DMS53 (cell line): ENCODE measurements around the gene TRIM2.
A peak's percentile ranks its signal among the peaks of the same experiment; 100 is the strongest.

ENCODE experiments used
- DNase-seq: peaks from one replicate; lab custom pipeline; 2025; lab: John Stamatoyannopoulos, UW

TRIM2 gene

GRCh38 chr4:153248641-153249198 lies 44.5 kb downstream of the TRIM2 start:
- DNase-seq, result no peak

- peak; percentile 90 for DNase-seq
Observed at GRCh38 chr4:153249199-153250041, 45.2 kb downstream of the TRIM2 start.

- no peak for DNase-seq
Observed at GRCh38 chr4:153252122-153252521, 47.9 kb downstream of the TRIM2 start.

- DNase-seq, result no peak
Observed at GRCh38 chr4:153255233-153255632, 51.0 kb downstream of the TRIM2 start.

- no peak for DNase-seq
Observed at GRCh38 chr4:153257151-153257620, 52.9 kb downstream of the TRIM2 start.

- no peak for DNase-seq
Observed at GRCh38 chr4:153257991-153258390, 53.7 kb downstream of the TRIM2 start.

- DNase-seq, result no peak
Observed at GRCh38 chr4:153258750-153259149, 54.5 kb downstream of the TRIM2 start.

GRCh38 chr4:153259661-153260060 lies 55.4 kb downstream of the TRIM2 start:
- DNase-seq, result no peak

- DNase-seq, result no peak
Observed at GRCh38 chr4:153260132-153260531, 55.9 kb downstream of the TRIM2 start.

- DNase-seq, result no peak
Observed at GRCh38 chr4:153260553-153261300, 56.5 kb downstream of the TRIM2 start.

- no peak for DNase-seq
Observed at GRCh38 chr4:153261461-153261860, 57.2 kb downstream of the TRIM2 start.

GRCh38 chr4:153261914-153262313 lies 57.7 kb downstream of the TRIM2 start:
- DNase-seq, result no peak

GRCh38 chr4:153265306-153266047 lies 61.2 kb downstream of the TRIM2 start:
- no peak for DNase-seq

- peak; percentile 6 for DNase-seq
Observed at GRCh38 chr4:153266988-153267387, 62.7 kb downstream of the TRIM2 start.

GRCh38 chr4:153267890-153268289 lies 63.6 kb downstream of the TRIM2 start:
- DNase-seq, result no peak

- no peak for DNase-seq
Observed at GRCh38 chr4:153268295-153268694, 64.1 kb downstream of the TRIM2 start.

GRCh38 chr4:153269218-153269990 lies 65.2 kb downstream of the TRIM2 start:
- DNase-seq, result peak; percentile 3

GRCh38 chr4:153270361-153270760 lies 66.1 kb downstream of the TRIM2 start:
- no peak for DNase-seq

GRCh38 chr4:153271820-153272219 lies 67.6 kb downstream of the TRIM2 start:
- no peak for DNase-seq

- DNase-seq, result no peak
Observed at GRCh38 chr4:153273751-153274150, 69.5 kb downstream of the TRIM2 start.

- DNase-seq, result peak; percentile 3
Observed at GRCh38 chr4:153274967-153275366, 70.7 kb downstream of the TRIM2 start.
